A549 treated with CORT108297 at 1 μM for 4 hours (cell line): ENCODE data around the gene SLC27A1. TPM values are rescaled to one million over a fixed set of nuclear protein-coding genes. Genes with fewer than 3 reads are reported as not detected.

ENCODE experiments used
- total RNA-seq: library from RNA; stranded (reverse); fragments of 200-300 nt; extraction: Qiagen RNA extraction; gene quantifications from 5 replicates; pipeline ENCODE4 v1.2.3, GENCODE V29; 2022

Gene SLC27A1
- 2.2 to 3.5 TPM (median 3.0 TPM) in 5 replicates for total RNA-seq

GRCh38 chr19:17470068-17470841, at the start of gene SLC27A1:
SLC27A1 (plus strand) TSS chr19:17470524; CDS start chr19:17470541, 17 bp downstream.

DNA sequence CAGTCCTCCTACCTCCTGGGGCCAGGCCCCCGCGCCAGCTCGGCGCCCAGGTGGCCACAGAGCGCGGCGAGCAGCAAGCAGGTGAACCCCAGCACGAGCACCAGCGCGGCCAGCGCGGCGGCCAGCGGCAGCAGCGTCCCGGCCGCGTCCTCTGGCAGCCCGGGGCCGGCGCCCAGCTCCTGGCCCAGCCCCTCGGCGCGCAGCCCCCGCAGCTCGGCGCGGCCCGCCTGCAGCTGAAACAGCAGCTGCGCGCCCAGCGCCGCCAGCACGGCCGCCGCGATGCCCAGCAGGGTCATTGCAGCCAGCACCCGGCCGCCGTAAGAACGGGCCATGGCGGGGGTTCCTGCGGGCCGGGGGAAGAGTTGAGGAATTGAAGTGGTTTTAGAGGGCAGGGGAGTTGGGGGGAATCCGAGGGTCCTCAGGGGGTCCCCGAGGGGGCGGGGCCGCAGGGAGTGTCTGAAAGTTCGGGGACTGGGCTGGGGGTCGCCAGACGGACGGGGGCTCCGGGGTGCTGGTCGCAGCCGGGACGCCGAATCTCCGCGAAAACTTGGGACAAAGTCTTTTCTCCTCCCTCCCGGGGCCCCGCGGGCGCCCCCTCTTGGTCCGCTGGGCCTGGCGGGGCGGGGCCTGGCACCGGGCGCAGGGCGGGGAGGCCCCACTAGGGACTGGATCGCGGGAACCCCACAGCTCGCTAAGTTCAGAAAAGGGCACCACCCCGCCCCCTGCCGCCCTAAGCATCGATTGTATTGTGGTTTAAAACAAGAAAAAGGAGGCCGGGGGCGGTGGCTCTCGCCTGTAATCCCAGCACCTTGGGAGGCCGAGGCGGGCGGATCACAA, 22.0 kb upstream of the SLC27A1 start, which contains the start of gene TMEM221:
Gene TMEM221 (minus strand): TSS at position 538 of the 837 bp plus-strand sequence. CDS start 206 bp downstream, at position 332.

GRCh38 chr19:17460372-17461230, 9.7 kb upstream of the SLC27A1 start, which contains the start of gene NXNL1:
NXNL1 (minus strand) TSS chr19:17460926; CDS start chr19:17460869, 57 bp downstream.

DNA sequence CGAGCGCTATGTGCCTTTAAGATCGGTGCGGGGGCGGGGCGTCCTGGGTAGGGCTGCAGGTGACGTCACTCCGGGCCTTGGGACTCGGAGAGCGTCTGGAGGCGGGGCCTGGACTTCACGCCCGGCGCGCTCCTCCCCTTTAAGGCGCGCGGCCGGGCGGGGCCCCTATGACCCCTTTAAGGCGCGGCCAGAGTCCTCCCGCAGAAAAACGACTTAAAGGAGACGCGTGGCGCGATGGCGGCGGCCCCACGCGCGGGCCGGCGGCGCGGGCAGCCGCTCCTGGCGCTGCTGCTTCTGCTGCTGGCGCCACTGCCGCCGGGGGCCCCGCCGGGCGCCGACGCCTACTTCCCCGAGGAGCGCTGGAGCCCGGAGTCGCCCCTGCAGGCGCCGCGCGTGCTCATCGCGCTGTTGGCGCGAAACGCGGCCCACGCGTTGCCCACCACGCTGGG, 85.2 kb downstream of the SLC27A1 start, which contains the start of gene COLGALT1:
Gene COLGALT1 (plus strand): TSS at position 170 of the 449 bp plus-strand sequence. CDS start 65 bp downstream, at position 235.

Other genes with a start within 250 kb of the SLC27A1 start
- gene OCEL1, start 244.3 kb upstream of the SLC27A1 start, total RNA-seq: 10.5 to 11.7 TPM (median 11.3 TPM) in 5 replicates
- gene NR2F6, start 224.6 kb upstream of the SLC27A1 start, total RNA-seq: 28.0 to 66.4 TPM (median 59.8 TPM) in 5 replicates
- 0.02 to 0.05 TPM in 2 of 5 replicates, not detected in the others for gene USHBP1, start 205.8 kb upstream of the SLC27A1 start, total RNA-seq
- 61.0 to 66.7 TPM (median 63.8 TPM) in 5 replicates for gene BABAM1, start 203.1 kb upstream of the SLC27A1 start, total RNA-seq
- 0.28 to 0.88 TPM (median 0.62 TPM) in 5 replicates for gene ANKLE1, start 188.6 kb upstream of the SLC27A1 start, total RNA-seq
- gene ABHD8, start 167.1 kb upstream of the SLC27A1 start, total RNA-seq: 2.2 to 3.9 TPM (median 3.5 TPM) in 5 replicates
- 57.9 to 102 TPM (median 92.7 TPM) in 5 replicates for gene MRPL34, start 164.7 kb upstream of the SLC27A1 start, total RNA-seq
- gene DDA1, start 161.0 kb upstream of the SLC27A1 start, total RNA-seq: 62.0 to 70.1 TPM (median 65.9 TPM) in 5 replicates
- gene ANO8, start 135.7 kb upstream of the SLC27A1 start, total RNA-seq: 2.5 to 5.1 TPM (median 4.4 TPM) in 5 replicates
- gene GTPBP3, start 133.0 kb upstream of the SLC27A1 start, total RNA-seq: 16.8 to 24.6 TPM (median 22.4 TPM) in 5 replicates
- not detected in 5 replicates for gene PLVAP, start 93.2 kb upstream of the SLC27A1 start, total RNA-seq
- gene CCDC194, start 76.3 kb upstream of the SLC27A1 start, total RNA-seq: not detected in 5 replicates
- gene BST2, start 64.9 kb upstream of the SLC27A1 start, total RNA-seq: 0.13 to 0.43 TPM in 2 of 5 replicates, not detected in the others
- gene MVB12A, start 50.5 kb upstream of the SLC27A1 start, total RNA-seq: 31.0 to 44.1 TPM (median 43.6 TPM) in 5 replicates
- 0.58 to 1.1 TPM (median 0.84 TPM) in 5 replicates for gene TMEM221, start 21.9 kb upstream of the SLC27A1 start, total RNA-seq
- not detected in 5 replicates for gene NXNL1, start 9.6 kb upstream of the SLC27A1 start, total RNA-seq
- gene PGLS, start 41.1 kb downstream of the SLC27A1 start, total RNA-seq: 46.3 to 80.6 TPM (median 76.2 TPM) in 5 replicates
- 54.8 to 78.8 TPM (median 71.2 TPM) in 5 replicates for gene COLGALT1, start 85.1 kb downstream of the SLC27A1 start, total RNA-seq
- gene UNC13A, start 217.8 kb downstream of the SLC27A1 start, total RNA-seq: 1.3 to 2.2 TPM (median 1.9 TPM) in 5 replicates
- 30.1 to 38.2 TPM (median 33.6 TPM) in 5 replicates for gene MAP1S, start 249.0 kb downstream of the SLC27A1 start, total RNA-seq